Measurements from ENCODE around the gene TOGARAM2.

The TOGARAM2 gene
- total RNA-seq = 7.3 reads per million, percentile 26 among the genes with 10 or more reads in this experiment

DNA sequence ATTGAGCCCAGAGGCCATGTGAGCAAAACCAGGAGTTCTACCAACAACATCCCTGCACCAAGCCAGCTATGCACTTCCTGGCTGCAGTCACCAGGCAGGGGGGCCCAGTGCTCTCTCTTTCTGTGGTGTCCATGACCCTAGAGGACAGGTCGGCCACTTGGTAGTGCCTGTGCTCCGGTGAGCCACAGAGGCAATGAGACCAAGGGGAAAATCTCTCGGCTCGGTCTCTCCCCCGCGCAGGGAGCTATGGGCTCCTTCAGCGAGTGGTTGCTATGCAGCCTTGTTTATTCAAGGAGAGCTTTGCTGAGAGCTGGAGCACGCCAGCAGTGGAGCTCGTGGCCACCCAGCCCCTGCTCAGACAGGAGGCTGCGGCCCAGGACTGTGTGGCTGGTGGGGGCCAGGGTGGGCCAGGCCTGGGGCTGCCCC is at the start of gene TOGARAM2:
TSS of gene TOGARAM2 (plus strand) at position 283 of the 426 bp plus-strand sequence. CDS start 13,537 bp downstream, outside the sequence.
- DNase-seq = no peak

DNA sequence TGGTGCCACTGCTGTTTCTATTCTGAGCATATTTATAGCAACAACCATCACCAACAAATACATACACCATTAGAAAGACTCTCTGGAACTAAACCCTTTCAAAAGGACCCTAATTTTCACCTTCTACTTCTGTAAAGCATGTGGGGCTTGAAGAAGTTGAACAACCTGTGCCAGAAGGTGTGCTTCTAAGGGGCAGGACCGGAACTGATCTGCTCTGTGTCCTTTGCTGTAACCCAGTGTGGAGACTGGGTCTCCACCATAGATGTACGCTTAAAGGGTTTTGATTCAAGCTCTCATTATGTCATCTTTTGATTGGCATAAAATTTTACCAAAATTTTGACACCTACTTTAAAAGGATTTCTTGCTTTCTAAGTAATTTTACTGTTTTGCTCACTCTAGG is 46.3 kb upstream of the TOGARAM2 start:
- no peak for DNase-seq

DNA sequence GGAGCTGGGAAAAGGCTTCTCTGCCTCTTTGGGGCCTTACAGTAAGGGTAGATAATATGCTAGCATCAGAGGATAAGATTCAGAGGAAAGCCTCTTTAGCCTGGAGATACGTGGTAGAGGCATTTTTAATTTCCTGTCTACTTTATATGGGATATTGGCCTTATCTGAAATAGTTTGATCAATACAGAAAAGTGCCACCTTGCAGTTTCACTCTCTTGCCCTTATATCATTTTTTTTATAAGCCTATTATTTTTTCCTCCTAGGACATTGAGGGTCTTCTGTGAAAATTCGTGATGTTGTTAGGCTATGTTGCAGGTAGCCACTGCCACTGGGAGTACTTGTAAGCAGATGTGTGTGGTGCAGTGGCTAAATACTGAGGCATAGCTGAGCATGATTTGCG is 40.1 kb upstream of the TOGARAM2 start:
- no peak for DNase-seq

DNA sequence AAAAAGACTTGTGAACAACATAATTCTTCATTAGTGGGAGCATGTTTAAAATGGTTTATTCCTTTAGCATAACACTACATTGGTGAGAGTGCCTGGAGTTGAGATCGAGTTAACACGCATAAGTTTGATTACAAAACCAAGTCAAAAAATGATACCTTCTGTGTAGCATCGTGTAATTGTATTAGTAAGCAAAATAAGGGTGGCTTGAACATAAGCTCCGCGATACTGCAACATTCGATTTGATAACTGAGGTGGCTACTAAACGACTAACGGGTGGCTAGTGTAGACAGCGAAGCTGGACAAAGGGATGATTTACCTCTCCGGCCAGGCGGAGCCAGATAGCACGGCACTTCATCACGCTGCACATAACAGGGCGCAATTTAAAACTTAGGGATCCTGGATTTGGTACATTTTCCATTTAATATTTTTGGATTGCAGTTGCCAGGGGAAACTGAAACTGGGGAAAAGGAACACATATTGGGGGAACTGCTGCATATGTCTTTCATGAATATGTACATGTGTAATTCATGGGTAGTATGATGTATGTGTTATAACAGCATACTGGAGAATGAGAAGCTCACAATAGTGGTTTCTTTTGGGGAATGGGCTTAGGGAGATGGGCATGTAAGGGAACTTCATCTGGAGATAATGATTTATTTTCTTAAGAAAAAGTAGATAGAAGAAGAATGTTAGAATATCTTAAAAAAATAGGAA is 36.4 kb upstream of the TOGARAM2 start:
- DNase-seq = no peak

DNA sequence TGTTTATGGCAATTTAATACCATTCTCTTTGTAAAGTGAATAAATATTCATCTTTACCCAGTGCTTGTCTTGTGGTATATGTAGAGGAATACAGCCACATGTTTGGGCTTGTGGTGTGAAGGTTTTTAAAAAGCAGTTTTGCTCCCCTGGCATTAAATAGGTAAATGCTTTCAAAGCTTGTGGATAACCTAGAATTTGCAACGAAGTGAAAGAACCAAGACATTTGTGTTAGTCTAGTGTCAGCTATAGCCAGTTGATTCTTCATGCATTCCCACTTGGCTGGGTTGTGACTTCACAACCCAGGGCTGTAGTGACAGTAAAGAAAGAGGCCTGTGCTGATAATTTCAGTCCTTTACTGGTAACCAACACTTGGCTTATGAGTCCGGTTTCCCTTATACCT is 32.9 kb upstream of the TOGARAM2 start:
- DNase-seq = no peak

DNA sequence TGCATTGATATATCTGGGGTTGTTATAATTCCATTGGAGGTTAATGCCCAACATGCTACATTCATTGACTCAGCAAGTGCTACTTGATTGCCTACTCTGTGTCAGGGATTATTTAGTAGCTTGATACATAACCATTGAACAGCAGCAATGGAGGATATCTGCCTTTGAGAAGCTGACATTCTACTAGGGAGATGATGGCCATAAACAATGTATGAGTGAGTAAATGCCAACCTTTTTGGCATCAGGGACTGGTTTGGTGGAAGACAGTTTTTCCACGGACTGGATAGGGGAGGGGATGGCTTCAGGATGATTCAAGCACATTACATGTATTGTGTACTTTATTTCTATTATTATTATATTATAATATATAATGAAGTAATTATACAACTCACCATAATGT is 31.9 kb upstream of the TOGARAM2 start:
- DNase-seq = no peak

DNA sequence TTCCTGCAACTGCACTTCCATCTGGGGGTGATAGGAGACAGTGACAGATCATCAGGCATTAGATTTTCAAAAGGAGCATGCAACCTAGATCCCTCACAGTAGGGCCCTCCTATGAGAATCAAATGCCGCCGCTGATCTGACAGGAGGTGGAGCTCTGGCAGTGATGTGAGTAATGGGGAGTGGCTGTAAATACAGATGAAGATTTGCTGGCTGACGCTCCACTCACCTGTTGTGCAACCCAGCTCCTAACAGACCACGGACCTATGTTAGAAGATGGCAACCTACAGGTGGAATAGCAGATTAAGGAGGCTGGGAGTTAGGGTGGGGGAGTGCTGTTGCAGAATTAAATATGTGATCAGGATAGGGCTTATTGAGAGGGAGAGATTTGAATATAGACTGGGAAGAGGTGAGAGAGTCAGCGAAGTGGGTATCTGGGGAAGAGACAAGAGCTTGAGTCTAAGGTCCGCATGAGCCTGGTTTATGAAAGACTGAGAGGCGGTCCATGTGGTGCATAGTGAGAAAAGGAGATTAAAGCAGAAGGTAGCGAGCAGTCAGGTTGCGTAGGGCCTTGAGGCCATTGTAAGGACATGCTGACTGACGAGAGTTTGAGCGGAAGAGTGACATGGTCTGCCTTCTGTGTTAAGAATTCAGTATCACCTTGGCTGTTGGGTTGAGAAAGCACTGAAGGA is 31.3 kb upstream of the TOGARAM2 start:
- no peak for DNase-seq

DNA sequence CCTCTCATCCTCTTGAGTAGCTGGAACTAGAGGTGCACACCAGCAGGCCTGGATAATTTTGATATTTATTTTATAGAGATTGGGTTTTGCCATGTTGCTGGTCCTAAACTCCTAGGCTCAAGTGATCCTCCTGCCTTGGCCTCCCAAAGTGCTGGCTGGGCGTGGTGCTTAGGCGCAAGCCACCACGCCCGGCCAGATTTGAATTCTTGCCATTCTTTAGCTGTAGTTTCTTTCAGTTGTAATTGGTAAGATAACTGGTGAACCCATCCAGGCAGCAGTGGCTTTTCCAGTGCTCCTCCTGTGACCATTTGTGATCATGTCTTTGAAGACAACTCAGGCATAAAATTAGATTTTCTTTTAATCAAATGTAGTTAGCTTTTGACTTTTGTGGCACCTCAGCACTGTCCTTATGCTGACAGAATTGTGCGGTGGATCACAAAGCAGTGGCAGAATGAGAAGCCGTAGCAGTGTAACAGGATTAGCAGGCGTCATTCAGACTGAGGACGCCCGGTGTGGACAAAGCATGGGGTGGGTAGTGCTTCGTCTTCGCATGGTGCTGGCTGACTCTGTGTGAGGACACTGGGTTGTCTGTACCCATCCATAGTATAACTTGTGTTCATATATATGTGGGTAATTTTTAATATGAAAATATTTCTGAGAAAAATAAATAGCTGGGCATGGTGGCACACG is 30.0 kb upstream of the TOGARAM2 start:
- DNase-seq = no peak

DNA sequence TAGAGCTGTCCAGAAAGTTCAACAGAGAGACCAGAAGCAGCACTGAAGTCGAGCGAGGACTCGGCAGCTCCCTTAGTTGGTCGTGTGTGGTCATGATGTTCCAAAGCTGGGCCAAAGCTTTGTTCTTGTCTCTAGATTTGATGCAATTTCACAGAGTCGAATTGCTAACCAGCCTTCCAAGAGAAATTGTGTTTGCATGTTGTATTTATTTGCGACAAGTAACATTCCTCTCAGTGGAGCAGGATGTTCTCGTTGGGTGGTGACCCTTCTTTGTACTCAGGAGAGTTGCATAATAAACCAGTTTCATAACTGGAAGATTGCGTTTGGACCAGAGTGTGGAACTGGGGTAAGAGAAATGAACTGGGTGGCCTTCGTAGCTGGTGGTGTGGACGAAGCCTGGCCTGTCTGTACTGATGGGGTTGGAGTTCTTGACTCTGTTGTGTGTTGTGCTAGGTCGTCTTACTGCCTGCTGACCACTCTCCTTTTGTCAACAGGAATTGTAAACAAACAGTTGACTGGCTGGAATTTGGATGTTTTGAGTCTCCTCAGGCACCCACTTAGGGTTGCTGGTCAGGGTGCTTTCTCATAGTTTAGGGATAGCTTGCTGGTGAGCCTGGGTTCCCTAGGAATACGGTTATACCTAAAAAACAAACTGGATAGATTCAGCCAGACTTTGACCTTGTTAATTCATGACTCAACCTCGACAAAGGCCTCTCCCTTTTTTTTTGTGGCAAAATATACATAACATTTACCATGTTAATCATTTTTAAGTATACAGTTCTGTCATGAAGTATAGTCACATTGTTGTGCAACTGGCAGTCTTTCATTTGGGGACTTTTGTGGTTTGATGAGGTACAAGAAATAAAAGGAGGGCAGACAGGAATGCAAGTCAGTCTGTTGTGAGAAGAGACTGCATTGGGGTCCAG is 28.9 kb upstream of the TOGARAM2 start:
- no peak for DNase-seq

DNA sequence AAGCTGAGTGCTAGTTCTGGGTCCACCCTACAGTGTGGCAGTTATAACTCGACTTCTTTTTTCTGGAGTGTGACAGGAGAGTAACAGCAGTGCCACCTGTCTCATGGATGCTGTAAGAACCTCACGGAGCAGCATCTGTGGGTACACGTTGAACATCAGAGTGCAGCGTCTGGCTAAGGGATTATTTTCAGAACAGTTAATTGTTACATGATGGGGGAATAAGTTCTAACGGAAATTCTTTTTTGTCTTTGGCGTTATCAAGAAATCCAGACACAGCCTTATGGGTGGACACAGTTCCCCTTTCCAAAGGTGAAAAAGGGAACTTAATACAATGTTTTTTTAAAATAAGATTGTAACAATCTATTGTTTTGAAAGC is 28.3 kb upstream of the TOGARAM2 start:
- DNase-seq = no peak

DNA sequence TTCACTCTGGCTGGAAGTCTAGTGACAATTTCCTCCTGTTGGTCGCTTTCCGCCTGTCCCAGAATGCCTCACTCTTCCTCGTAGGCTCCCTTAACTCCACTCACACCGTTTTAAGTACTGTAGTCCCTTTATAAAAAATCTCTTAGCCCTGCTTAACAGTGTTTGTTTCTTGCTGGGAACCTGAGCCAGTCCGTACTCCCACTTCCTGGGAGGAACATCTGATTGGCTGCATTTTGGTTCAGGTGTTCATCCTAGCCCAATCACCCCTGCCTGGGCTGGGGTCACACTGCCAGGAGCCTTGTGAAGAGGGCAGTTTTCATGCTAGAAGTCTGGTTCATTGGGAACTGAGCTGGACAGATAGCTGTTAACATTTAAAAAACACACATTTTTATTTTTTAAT is 25.6 kb upstream of the TOGARAM2 start:
- DNase-seq = no peak

DNA sequence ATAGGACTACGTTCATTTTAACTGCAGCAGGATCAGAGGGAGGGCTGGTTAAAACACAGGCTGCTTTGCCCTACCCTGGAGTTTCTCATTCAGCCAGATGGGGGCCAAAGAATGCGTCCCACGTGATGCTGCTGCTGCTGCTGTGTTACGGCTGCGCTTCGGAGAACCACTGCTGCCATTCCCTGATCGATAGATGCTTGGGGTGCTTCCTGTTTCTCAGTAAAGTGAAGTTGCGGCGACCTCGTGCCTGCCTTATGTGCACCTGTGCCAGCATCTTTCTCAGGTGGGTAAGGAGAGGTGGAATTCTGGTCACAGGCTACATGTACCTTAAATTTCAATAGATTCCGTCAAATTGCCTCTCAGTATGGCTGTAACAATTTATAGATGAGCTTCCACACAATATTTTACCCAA is 24.7 kb upstream of the TOGARAM2 start:
- peak; percentile 43 for DNase-seq

DNA sequence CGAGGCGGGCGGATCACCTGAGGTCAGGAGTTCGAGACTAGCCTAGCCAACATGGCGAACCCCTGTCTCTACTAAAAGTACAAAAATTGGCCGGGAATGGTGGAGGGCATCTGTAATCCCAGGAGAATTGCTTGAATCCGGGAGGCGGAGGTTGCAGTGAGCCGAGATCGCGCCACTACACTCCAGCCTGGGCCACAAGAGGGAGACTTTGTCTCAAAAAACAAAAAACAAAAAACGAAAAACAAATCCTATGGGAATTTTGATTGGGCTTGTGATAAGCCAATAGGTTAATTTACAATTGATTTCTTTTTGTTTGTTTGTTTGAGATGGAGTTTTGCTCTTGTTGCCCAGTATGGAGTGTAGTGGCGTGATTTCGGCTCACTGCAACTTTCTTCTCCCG is 24.2 kb upstream of the TOGARAM2 start:
- DNase-seq = no peak

DNA sequence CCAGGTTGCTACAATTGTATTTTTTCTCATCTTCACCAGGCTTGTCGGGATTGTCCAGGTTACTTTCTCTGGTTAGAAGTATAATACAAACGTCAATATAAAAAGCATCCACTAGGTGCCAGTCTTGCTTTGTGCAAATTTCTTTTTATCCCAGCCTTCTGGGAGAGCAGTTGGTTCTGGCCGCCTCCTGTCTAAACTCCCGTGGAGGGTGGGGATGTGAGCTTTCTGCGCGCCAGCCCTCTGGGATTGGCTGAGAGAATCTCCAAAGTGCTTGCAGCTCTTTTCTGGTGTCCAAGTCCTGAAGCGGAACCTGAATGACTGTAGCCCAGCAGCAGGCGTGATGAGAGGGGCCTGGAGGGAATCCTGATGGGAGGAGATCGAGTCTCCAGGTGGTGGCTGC is 22.4 kb upstream of the TOGARAM2 start:
- DNase-seq = peak; percentile 26

DNA sequence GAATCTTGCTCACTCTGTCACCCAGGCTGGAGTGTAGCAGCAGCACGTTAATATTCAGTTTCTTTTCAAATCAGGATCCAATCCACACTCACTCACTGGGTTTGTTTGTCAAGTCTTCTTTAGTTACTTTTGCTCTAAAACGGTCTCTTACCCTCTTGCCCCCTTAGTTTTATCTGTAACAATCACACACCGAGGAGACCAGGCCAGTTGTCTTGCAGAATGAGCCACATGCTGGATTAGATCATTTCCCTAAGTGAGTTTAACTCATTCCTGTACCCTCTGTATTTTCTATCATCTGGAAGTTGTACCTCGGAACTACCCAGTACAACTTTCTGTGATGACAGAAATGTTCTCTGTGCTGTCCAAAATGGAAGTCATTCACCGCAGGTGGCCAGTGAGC is 20.7 kb upstream of the TOGARAM2 start:
- no peak for DNase-seq

DNA sequence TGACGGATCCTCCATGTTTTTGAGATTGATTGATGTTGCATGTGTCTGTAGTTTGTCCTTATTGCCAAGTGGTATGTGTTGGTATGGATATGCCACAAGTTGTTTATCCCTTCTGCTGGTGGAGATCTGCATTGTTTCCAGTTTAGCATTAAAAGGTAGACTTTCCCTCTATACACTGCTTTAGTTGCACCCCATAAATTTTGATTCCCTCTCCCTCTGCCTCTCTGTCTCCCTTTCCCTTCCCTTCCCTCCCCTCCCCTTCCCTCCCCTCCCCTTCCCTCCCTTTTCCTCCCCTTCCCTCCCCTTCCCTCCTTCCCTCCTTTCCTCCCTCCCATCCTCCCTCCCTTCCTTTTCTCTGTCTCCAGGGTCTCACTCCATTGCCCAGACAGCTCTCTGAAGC is 18.6 kb upstream of the TOGARAM2 start:
- DNase-seq = no peak

DNA sequence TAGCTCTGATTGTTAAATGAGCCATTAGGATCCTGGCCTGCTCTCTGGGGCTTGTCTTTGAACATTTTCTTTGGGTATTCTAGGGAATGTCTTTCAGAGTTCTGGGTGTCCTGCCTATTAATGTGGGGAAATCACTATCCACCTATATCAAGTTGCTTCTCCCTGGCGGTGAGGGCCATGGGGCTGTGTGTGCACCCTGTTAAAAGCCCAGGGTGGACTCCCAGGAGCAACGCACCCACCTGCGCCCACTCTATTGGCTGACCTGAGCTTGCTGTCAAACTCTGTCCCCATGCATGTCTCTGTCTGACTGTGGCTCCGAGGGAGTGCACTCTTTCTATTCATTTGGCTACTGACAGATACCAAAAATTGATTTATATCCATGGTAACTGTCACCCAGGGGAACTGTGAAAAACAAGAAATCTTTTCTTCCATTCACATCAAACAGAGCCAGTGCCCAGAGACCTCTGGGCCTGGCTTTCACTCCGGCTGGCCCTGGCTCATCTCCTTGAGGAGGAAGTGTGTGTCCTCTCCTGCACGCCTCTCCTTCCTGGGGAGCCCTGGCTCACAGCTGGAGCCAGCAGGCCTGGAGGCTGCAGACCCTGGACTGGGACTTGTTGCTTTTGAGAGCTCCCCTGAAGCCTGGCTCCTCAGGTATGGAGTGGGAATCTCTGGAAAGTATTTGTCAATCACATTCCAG is 10.5 kb upstream of the TOGARAM2 start:
- DNase-seq = no peak

DNA sequence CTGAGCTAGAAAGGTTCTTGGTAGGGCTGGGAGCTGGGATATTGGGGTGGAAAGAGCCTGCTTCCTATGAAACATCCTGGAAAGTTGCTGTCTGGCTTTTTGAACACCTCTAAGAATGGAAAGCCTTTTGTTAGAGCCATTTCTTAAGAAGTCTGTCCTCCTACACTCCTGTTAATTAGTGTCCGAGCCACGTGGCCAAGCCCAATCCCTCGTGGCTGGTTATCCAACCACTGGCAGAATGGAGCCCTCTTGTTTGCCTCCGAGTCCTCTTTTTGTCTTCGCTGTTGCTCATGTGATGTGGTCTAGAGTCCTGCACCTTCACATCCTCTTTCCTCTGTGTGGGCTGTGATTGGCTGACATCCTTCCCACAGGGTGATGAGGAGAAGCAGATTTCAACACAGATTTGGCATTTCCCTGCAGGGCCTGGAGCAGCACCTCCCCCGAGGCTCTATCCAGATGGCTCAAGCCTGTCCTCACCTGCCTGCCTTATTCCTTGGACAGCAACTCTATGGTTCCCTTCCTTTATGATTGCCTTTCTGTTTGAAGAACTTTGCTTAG is 8.2 kb upstream of the TOGARAM2 start:
- no peak for DNase-seq

DNA sequence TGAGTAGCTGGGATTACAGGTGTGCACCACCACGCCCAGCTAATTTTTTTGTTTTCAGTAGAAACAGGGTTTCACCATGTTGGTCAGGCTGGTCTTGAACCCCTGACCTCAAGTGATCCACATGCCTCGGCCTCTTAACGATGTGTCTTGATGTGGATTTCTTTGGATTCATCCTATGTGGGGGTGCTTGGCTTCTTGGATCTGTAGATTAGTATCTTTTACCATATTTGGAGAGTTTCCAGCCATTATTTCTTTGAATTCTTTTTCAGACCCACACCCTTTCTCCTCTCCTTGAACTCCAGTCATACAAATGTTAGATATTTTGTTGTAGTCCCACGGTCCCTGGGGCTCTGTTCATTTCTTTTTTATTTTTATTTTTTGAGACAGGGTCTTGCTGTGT is 6.8 kb upstream of the TOGARAM2 start:
- no peak for DNase-seq

DNA sequence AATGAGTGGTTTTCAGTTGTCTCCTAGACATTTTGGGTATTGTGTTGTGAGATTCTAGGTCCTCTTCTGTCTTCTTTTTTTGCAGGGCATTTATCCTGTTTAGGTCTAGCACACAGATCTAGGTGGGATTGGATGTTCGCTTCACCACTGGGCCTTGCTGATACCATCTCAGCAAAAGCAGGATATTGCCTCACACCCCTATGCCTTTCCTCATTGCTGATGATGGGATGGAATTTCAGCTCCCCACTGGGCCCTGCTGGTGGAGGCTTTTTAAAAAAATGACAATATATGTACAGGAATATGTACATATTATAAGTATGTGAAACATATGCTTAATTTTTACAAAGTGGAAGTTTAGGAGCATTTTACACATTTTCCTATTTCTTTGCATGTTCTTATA is 5.4 kb upstream of the TOGARAM2 start:
- DNase-seq = no peak

DNA sequence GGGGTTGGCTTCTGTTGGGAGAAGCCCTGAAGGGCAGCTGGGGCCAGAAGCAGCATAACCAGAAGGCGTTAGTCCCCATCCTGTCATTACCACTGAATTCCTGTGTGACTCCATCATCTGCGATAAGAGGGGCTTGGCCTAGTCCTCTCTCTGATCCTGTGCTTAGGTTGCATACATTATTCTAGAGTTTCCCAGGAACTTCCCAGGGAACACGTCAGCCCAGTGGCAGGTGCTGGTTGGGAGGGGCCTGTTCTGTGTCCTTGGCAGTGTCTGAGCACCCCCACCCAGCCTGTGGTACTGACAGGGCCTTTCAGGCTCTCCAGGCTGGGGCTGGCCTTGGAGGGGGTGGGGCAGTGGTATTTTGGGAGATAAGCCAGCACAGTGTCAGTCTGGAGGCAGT is 4.5 kb upstream of the TOGARAM2 start:
- no peak for DNase-seq
